Measurements from ENCODE around the gene SP140L. TPM values are rescaled to one million over a fixed set of nuclear protein-coding genes. Genes with fewer than 3 reads are reported as not detected.

SP140L gene
- total and polyA plus RNA-seq, 8 donors: 3.1 to 10.9 (median 5.0) TPM

DNA sequence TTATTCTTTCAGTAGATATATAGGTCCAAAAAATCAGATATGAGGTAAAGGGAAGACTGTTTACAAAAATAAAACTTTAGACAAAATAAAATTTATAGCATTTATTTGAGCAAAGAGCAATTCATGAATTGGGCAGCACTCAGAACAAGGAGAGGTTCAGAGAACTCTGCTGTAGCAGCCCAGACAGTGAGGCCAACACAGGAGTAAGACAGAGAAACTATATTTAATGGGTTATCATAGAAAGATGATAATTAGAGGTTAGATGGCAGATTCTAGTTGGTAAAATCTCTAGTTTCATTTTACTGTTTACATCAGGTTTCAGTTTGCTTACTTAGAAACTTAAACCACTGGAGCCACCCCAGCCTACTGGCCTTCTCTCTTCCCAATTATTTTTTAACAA lies 30.1 kb upstream of the SP140L start:
- no peak for FAIRE-seq

DNA sequence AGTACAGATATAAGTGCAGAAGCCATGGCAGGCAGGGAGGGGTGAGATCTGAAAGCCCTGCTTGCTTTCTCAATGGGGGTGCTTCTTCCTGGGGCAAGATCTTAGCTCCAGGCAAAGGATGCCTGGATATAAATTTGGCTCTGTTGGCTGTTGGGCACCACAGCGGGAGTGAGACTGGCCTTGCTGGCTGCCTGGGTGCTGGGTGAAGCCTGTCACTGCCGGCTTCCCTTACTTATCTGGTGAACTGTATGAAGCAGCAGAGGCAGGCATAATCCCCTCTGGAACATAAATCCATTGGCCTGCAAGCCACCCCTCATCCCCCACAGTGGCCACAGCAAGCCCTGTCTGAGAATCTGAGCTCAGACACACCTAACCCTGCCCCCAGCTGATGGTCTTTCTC lies 27.4 kb upstream of the SP140L start:
- no peak for ATAC-seq
- Histone ChIP-seq H3K4me3 (no peak overlapping the region), H3K27ac (no peak overlapping the region), H3K36me3 (no peaks in the 10 kb centered on the region), H3K4me1 (no peaks in the 10 kb centered on the region), H3K9me3 (no peaks in the 10 kb centered on the region), H3K27me3 (no peaks in the 10 kb centered on the region)
- TF ChIP-seq, protein P1, sequence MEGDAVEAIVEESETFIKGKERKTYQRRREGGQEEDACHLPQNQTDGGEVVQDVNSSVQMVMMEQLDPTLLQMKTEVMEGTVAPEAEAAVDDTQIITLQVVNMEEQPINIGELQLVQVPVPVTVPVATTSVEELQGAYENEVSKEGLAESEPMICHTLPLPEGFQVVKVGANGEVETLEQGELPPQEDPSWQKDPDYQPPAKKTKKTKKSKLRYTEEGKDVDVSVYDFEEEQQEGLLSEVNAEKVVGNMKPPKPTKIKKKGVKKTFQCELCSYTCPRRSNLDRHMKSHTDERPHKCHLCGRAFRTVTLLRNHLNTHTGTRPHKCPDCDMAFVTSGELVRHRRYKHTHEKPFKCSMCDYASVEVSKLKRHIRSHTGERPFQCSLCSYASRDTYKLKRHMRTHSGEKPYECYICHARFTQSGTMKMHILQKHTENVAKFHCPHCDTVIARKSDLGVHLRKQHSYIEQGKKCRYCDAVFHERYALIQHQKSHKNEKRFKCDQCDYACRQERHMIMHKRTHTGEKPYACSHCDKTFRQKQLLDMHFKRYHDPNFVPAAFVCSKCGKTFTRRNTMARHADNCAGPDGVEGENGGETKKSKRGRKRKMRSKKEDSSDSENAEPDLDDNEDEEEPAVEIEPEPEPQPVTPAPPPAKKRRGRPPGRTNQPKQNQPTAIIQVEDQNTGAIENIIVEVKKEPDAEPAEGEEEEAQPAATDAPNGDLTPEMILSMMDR (IDR thresholded peaks at IDR 0.05): no peak
- no peak for FAIRE-seq
- WGBS, 2 donors: 85% methylated on average over 2 of the region's 2 CpGs
- DNase-seq: no peak
- intact Hi-C loops (cut with DNase I): no loop called here

More for the DNA sequence above, 30.1 kb upstream of the SP140L start:
- TF ChIP-seq, protein P1 (IDR thresholded peaks at IDR 0.05): no peak
- Histone ChIP-seq H3K4me1 (no peaks in the 10 kb centered on the region), H3K9me3 (no peaks in the 10 kb centered on the region), H3K4me3 (no peak overlapping the region), H3K36me3 (no peaks in the 10 kb centered on the region), H3K27ac (no peak overlapping the region), H3K27me3 (no peaks in the 10 kb centered on the region)
- no peak for ATAC-seq
- intact Hi-C loops (cut with DNase I): no loop called here
- DNase-seq: no peak

DNA sequence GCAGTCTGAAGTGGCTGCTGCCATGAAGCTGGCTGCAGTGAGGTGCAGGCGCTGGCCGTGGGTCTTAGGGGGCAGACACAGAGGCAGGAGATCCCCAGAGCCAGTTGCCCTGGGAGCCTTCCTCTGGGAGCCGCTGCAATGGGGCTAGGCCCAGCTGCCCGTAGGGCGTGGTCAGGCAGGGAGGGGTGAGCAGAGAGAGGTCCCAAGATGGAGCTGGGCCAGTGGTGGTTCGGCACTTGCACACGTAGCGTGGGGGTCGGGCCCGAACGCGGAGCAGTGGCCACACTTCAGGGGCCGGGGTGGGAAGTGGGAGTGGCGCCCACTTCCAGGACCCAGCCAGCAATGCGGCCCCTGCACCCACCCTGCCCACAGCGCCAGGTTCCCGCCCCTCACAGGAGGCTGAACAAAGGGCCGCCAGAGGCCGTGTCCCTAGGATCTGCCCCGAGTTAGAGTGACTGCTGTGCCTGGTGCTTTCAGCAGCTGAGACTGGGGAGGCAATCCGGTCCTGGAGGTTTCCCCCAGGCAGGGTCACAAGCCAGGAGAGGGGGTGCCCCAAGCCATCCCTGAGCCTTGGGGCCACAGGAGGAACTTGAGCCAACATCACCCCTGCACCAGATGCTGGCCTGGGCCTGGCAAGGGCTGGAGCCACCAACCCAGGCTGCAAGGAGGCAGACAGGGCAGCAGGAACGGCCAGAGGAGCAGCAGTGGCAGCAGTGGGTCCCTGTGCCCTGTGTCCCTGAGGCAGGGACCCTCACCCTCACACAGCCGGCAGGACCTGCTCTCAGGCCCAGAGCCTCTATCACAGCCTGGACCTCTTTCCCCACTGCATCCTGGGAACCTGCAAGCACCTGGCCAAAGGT lies 21.3 kb upstream of the SP140L start:
- WGBS, 2 donors: 87 to 91% methylated on average over 21 to 23 of the region's 23 CpGs
- intact Hi-C loops (cut with DNase I): no loop called here
- no peak for ATAC-seq

DNA sequence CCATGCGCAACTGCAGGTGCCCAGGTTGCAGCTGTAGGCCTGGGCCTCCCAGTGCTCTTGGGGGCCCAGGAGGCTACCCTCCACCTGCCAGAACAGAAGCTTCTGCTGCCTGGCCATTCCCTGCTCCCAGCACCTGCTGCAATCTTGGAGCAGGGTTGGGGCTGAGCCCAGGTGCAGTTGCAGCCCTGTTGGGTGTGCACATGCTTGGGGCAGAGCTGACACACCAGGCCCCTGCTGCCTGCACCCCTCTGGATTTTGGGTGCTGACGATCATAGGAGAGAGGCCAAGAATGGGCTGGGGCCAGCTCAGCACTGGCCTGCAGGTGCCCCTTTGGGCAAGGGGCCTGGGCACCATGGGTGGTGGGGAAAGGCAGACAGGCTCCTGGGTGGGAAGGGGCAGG lies 20.5 kb upstream of the SP140L start:
- no peak overlapping the region for H3K27ac ChIP-seq
- no peak for FAIRE-seq
- H3K36me3 ChIP-seq: no peaks in the 10 kb centered on the region
- ATAC-seq: no peak
- no peak overlapping the region for H3K4me3 ChIP-seq
- intact Hi-C loops (cut with DNase I): no loop called here
- H3K9me3 ChIP-seq: no peaks in the 10 kb centered on the region
- 87 to 91% methylated on average over 2 of the region's 2 CpGs for WGBS, 2 donors
- H3K4me1 ChIP-seq: no peaks in the 10 kb centered on the region
- no peak for DNase-seq
- TF ChIP-seq, protein P1 (IDR thresholded peaks at IDR 0.05): no peak
- H3K27me3 ChIP-seq: no peaks in the 10 kb centered on the region

More for the DNA sequence above, 21.3 kb upstream of the SP140L start:
- Histone ChIP-seq H3K36me3 (no peaks in the 10 kb centered on the region), H3K27me3 (no peaks in the 10 kb centered on the region), H3K27ac (no peak overlapping the region), H3K9me3 (no peaks in the 10 kb centered on the region), H3K4me1 (no peaks in the 10 kb centered on the region), H3K4me3 (no peak overlapping the region)
- FAIRE-seq: no peak
- TF ChIP-seq, protein P1 (IDR thresholded peaks at IDR 0.05): no peak
- DNase-seq: no peak

DNA sequence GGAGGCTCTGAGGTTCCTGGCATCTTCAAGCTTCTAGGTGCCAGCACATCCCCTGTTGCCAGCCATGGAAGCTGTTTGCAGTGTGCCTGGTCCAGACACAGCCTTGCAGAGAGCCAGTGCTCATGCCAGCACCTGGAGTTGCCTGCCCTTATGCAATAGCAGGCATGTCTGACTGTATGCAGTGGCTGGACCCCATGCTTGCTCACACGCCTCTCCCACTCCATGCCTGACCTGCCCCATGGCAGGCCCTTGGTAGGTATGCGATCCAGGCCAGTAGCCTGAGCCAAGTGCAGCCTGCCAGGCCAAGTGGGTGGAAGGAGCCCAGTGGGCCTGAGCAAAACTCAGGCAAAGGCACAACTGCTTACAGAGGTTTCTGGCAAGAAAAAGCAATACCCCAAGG lies 19.5 kb upstream of the SP140L start:
- Histone ChIP-seq H3K4me3 (no peak overlapping the region), H3K9me3 (no peaks in the 10 kb centered on the region), H3K27ac (no peak overlapping the region), H3K27me3 (no peaks in the 10 kb centered on the region), H3K36me3 (no peaks in the 10 kb centered on the region), H3K4me1 (no peaks in the 10 kb centered on the region)
- FAIRE-seq (no peak), DNase-seq (no peak), ATAC-seq (no peak)
- 89 to 96% methylated on average over 2 of the region's 2 CpGs for WGBS, 2 donors
- intact Hi-C loops (cut with DNase I): no loop called here
- TF ChIP-seq, protein P1 (IDR thresholded peaks at IDR 0.05): no peak
